ENCODE results near the gene NDUFB1. TPM values are rescaled to one million over a fixed set of nuclear protein-coding genes. Genes with fewer than 3 reads are reported as not detected.
A peak's percentile ranks its signal among the peaks of the same experiment; 100 is the strongest.

Gene NDUFB1
- total RNA-seq, 1 donor from 2014 or later, result 85.2 TPM

GRCh38 chr14:92134456-92134855 lies 12.9 kb upstream of the NDUFB1 start:
- TF ChIP-seq CTCF (IDR thresholded peaks at IDR 0.05; ENCODE audit: partially characterized antibody, unreplicated experiment), result no peak
- Mint-ChIP-seq H3K9me3 (ENCODE audit: unreplicated experiment) (peaks cover 2% of the 10 kb centered on the region), H3K27me3 (ENCODE audit: unreplicated experiment) (peaks cover 2% of the 10 kb centered on the region), H3K36me3 (ENCODE audit: unreplicated experiment) (no peaks in the 10 kb centered on the region), H3K27ac (ENCODE audit: unreplicated experiment) (no peak overlapping the region), H3K4me3 (ENCODE audit: unreplicated experiment) (no peak overlapping the region), H3K4me1 (ENCODE audit: low read depth, unreplicated experiment) (peaks cover 2% of the 10 kb centered on the region)
- no peak for DNase-seq

GRCh38 chr14:92122761-92123160 lies 1.3 kb upstream of the NDUFB1 start:
- no peaks in the 10 kb centered on the region for H3K36me3 Mint-ChIP-seq (ENCODE audit: unreplicated experiment)
- peak overlapping the region; percentile 99 for H3K4me3 Mint-ChIP-seq (ENCODE audit: unreplicated experiment)
- DNase-seq, result no peak
- TF ChIP-seq CTCF (IDR thresholded peaks at IDR 0.05; ENCODE audit: partially characterized antibody, unreplicated experiment), result no peak
- H3K27me3 Mint-ChIP-seq (ENCODE audit: unreplicated experiment), result peaks cover 8% of the 10 kb centered on the region
- H3K9me3 Mint-ChIP-seq (ENCODE audit: unreplicated experiment), result peaks cover 2% of the 10 kb centered on the region
- peak overlapping the region; percentile 100 for H3K27ac Mint-ChIP-seq (ENCODE audit: unreplicated experiment)
- H3K4me1 Mint-ChIP-seq (ENCODE audit: low read depth, unreplicated experiment), result peaks cover 5% of the 10 kb centered on the region

- Mint-ChIP-seq H3K27ac (ENCODE audit: unreplicated experiment) (peak overlapping the region; percentile 100), H3K4me1 (ENCODE audit: low read depth, unreplicated experiment) (peaks cover 5% of the 10 kb centered on the region), H3K27me3 (ENCODE audit: unreplicated experiment) (peaks cover 8% of the 10 kb centered on the region), H3K9me3 (ENCODE audit: unreplicated experiment) (peaks cover 2% of the 10 kb centered on the region), H3K36me3 (ENCODE audit: unreplicated experiment) (no peaks in the 10 kb centered on the region), H3K4me3 (ENCODE audit: unreplicated experiment) (peak overlapping the region; percentile 99)
- DNase-seq, result no peak
- no peak for TF ChIP-seq CTCF (IDR thresholded peaks at IDR 0.05; ENCODE audit: partially characterized antibody, unreplicated experiment)
These were observed 808 bp upstream of the NDUFB1 start for GRCh38 chr14:92122351-92122677.

GRCh38 chr14:92121207-92121669 lies 268 bp downstream of the NDUFB1 start:
- H3K4me1 Mint-ChIP-seq (ENCODE audit: low read depth, unreplicated experiment), result peaks cover 5% of the 10 kb centered on the region
- TF ChIP-seq CTCF (IDR thresholded peaks at IDR 0.05; ENCODE audit: partially characterized antibody, unreplicated experiment), result no peak
- H3K27me3 Mint-ChIP-seq (ENCODE audit: unreplicated experiment), result peaks cover 8% of the 10 kb centered on the region
- peak overlapping the region; percentile 99 for H3K4me3 Mint-ChIP-seq (ENCODE audit: unreplicated experiment)
- peaks cover 2% of the 10 kb centered on the region for H3K9me3 Mint-ChIP-seq (ENCODE audit: unreplicated experiment)
- peak overlapping the region; percentile 100 for H3K27ac Mint-ChIP-seq (ENCODE audit: unreplicated experiment)
- DNase-seq, result peak; percentile 31
- no peaks in the 10 kb centered on the region for H3K36me3 Mint-ChIP-seq (ENCODE audit: unreplicated experiment)

- peaks cover 2% of the 10 kb centered on the region for H3K9me3 Mint-ChIP-seq (ENCODE audit: unreplicated experiment)
- TF ChIP-seq CTCF (IDR thresholded peaks at IDR 0.05; ENCODE audit: partially characterized antibody, unreplicated experiment), result no peak
- peaks cover 5% of the 10 kb centered on the region for H3K27me3 Mint-ChIP-seq (ENCODE audit: unreplicated experiment)
- no peaks in the 10 kb centered on the region for H3K36me3 Mint-ChIP-seq (ENCODE audit: unreplicated experiment)
- peaks cover 3% of the 10 kb centered on the region for H3K4me1 Mint-ChIP-seq (ENCODE audit: low read depth, unreplicated experiment)
- DNase-seq, result no peak
- no peak overlapping the region for H3K27ac Mint-ChIP-seq (ENCODE audit: unreplicated experiment)
- H3K4me3 Mint-ChIP-seq (ENCODE audit: unreplicated experiment), result no peak overlapping the region
These were observed 12.0 kb downstream of the NDUFB1 start for GRCh38 chr14:92109490-92109889.

Data from glutamatergic neuron (in vitro differentiated cells).